ENCODE measurements around the gene CYBC1. TPM values are rescaled to one million over a fixed set of nuclear protein-coding genes. Genes with fewer than 3 reads are reported as not detected.

Gene CYBC1
- total and polyA plus RNA-seq, 9 of the 15 experiments (the other 6 are each of a cell fraction or from before 2014, with no cell fraction given), result 1.3 to 71.8 (median 49.9) TPM

- TF ChIP-seq MNT (conservative IDR thresholded peaks at IDR 0.05) (peak; percentile 93 to 97), YY1 (IDR thresholded peaks at IDR 0.05; ENCODE audit: borderline replicate concordance in 1 of 3, control insufficient read depth in 1 of 3, extremely low read depth in 1 of 3, insufficient read depth in 3 of 3, insufficient read length in 1 of 3, insufficient replicate concordance in 2 of 3, low read depth in 1 of 3, low read length in 2 of 3) (no peak), NFIX (CRISPR knock-in tag; IDR thresholded peaks at IDR 0.05; ENCODE audit: low read depth) (no peak), CGGBP1 (CRISPR knock-in tag; IDR thresholded peaks at IDR 0.05) (no peak), ZMIZ1 (IDR thresholded peaks at IDR 0.05; ENCODE audit: low read depth in 2 of 2, low read length in 2 of 2) (no peak), ZNF655 (CRISPR knock-in tag; IDR thresholded peaks at IDR 0.05) (no peak), CBX3 (IDR thresholded peaks at IDR 0.05; ENCODE audit: borderline replicate concordance in 1 of 2, low read length in 2 of 2) (0 out of 3 replicates have a peak, but pooled peaks of 1 of the 2 experiments have one; percentile 38), ZNF277 (CRISPR knock-in tag; IDR thresholded peaks at IDR 0.05; ENCODE audit: borderline replicate concordance) (no peak), PHB (CRISPR knock-in tag; IDR thresholded peaks at IDR 0.05) (no peak), SMAD1 (IDR thresholded peaks at IDR 0.05; ENCODE audit: low read depth, low read length, partially characterized antibody) (no peak), SAFB (IDR thresholded peaks at IDR 0.05; ENCODE audit: borderline replicate concordance, low read depth, low read length) (no peak), ZNF668 (CRISPR knock-in tag; IDR thresholded peaks at IDR 0.05) (no peak), ZNF766 (CRISPR knock-in tag; conservative IDR thresholded peaks at IDR 0.05) (peak; percentile 92), MCM5 (IDR thresholded peaks at IDR 0.05; ENCODE audit: low read depth) (no peak), ZC3H8 (IDR thresholded peaks at IDR 0.05) (no peak)
Measured at GRCh38 chr17:82414548-82415281, 35.8 kb downstream of the CYBC1 start (continued).

All from K562 (cell line).